ENCODE data around the gene NCS1.

Gene NCS1

GRCh38 chr9:130172161-130172857 is at the start of gene NCS1:
NCS1 (plus strand) TSS chr9:130172404; CDS start chr9:130172664, 260 bp downstream.
- H3K4me3 ChIP-seq (ENCODE audit: low read depth, low read length) = peak within 1 kb of the TSS; percentile 74
- TF ChIP-seq CTCF (IDR thresholded peaks at IDR 0.05; ENCODE audit: insufficient read depth, low read length, missing control alignments) = no peak
- CTCF ChIA-PET = interaction anchor here (1.3 kb wide), 1 partner anchor 64 kb away, joined by 3 read pairs; no protein-coding TSS in a partner anchor
- POLR2A ChIA-PET = no interaction called here
- DNase-seq (ENCODE audit: low read depth, low spot score) = no peak

- no peak for TF ChIP-seq CTCF (IDR thresholded peaks at IDR 0.05; ENCODE audit: insufficient read depth, low read length, missing control alignments)
- no peak overlapping the region for H3K4me3 ChIP-seq (ENCODE audit: low read depth, low read length)
- CTCF ChIA-PET = interaction anchor here (0.6 to 21.0 kb wide), 3 partner anchors 16 to 119 kb away, joined by 3 to 384 read pairs (median 14); no protein-coding TSS in a partner anchor
- POLR2A ChIA-PET = no interaction called here
- DNase-seq (ENCODE audit: low read depth, low spot score) = no peak
Measured at GRCh38 chr9:130122456-130122855, 49.7 kb upstream of the NCS1 start.

- CTCF ChIA-PET = interaction anchor here (0.6 to 2.4 kb wide), 5 partner anchors 17 to 558 kb away, joined by 3 to 11 read pairs (median 3); no protein-coding TSS in a partner anchor
- TF ChIP-seq CTCF (IDR thresholded peaks at IDR 0.05; ENCODE audit: insufficient read depth, low read length, missing control alignments) = no peak
- POLR2A ChIA-PET = no interaction called here
- DNase-seq (ENCODE audit: low read depth, low spot score) = no peak
- no peak overlapping the region for H3K4me3 ChIP-seq (ENCODE audit: low read depth, low read length)
Measured at GRCh38 chr9:130124085-130124860, 47.9 kb upstream of the NCS1 start.

- ChIA-PET POLR2A (no interaction called here), CTCF (interaction anchor here (0.6 to 2.4 kb wide), 2 partner anchors 24 to 110 kb away, joined by 3 to 9 read pairs; no protein-coding TSS in a partner anchor)
- DNase-seq (ENCODE audit: low read depth, low spot score) = no peak
- H3K4me3 ChIP-seq (ENCODE audit: low read depth, low read length) = no peak overlapping the region
- TF ChIP-seq CTCF (IDR thresholded peaks at IDR 0.05; ENCODE audit: insufficient read depth, low read length, missing control alignments) = no peak
Measured at GRCh38 chr9:130126721-130127433, 45.3 kb upstream of the NCS1 start.

- ChIA-PET CTCF (interaction anchor here (1.2 to 3.0 kb wide), 4 partner anchors 9 to 115 kb away, joined by 3 to 13 read pairs (median 5); no protein-coding TSS in a partner anchor), POLR2A (interaction anchor here (1.0 kb wide), 1 partner anchor 57 kb away, joined by 3 read pairs; no protein-coding TSS in a partner anchor)
Measured at GRCh38 chr9:130128251-130128650, 44.0 kb upstream of the NCS1 start.

More at GRCh38 chr9:130128251-130128650, 44.0 kb upstream of the NCS1 start:
- no peak overlapping the region for H3K4me3 ChIP-seq (ENCODE audit: low read depth, low read length)
- DNase-seq (ENCODE audit: low read depth, low spot score) = no peak
- TF ChIP-seq CTCF (IDR thresholded peaks at IDR 0.05; ENCODE audit: insufficient read depth, low read length, missing control alignments) = no peak

All from AG04449 (cell line).